HCT116 (cell line): Measurements from ENCODE around the gene VCAM1. TPM values are rescaled to one million over a fixed set of nuclear protein-coding genes. Genes with fewer than 3 reads are reported as not detected.

Source experiments
- ATAC-seq: fragments of 200-7000 bp; cut with Tn5 transposase; 2 replicates; pipeline ENCODE4 v1.9.1; 2020; ENCODE audit warnings: mild to moderate bottlenecking, moderate library complexity
- BruUV-seq: library from RNA; stranded (reverse); fragments of 400-500 nt; replicated peaks from 2 replicates; lab custom pipeline; 2021; lab: Mats Ljungman, UMichigan
- CTCF ChIA-PET: fragments of 300-600 bp; sonication (Branson Sonifier 250); formaldehyde crosslinking; loops from one replicate; lab custom pipeline; 2021; ENCODE audit warnings: antibody characterized with exemption; lab: Charles Lee
- POLR2A ChIA-PET: fragments of 300-600, 350-600 bp; sonication (Branson Sonifier 250); formaldehyde crosslinking; loops from one replicate; lab custom pipeline; 2021; ENCODE audit warnings: antibody characterized with exemption; lab: Charles Lee
- RAD21 ChIA-PET, 2 experiments: fragments of 300-600 bp; sonication (Branson Sonifier 250); formaldehyde crosslinking; loops; one replicate each; lab custom pipeline; 2023; ENCODE audit warnings: low total read pairs in 2 of 2; ENCODE audit not compliant: uncharacterized antibody in 2 of 2, unreplicated experiment in 2 of 2, low non-redundant PET in 1 of 2; lab: Charles Lee
- DNase-seq: peaks from one replicate; pipeline ENCODE4 v3.0.0-alpha.2; 2010; ENCODE audit warnings: low read depth, low spot score
- H2AFZ ChIP-seq: fragments of 200-600 bp; shearing (Covaris generic), sonication (generic); 2 replicates; pipeline ENCODE4 v1.6.1; 2017; ENCODE audit warnings: low read depth, mixed run types, mixed read lengths, antibody characterized with exemption, low read length; ENCODE audit not compliant: poor library complexity, severe bottlenecking
- H3K27ac ChIP-seq: 2 replicates; pipeline ENCODE4 v1.5.1; 2012; ENCODE audit warnings: low read depth, low read length
- H3K27me3 ChIP-seq: fragments of 200-600 bp; sonication (generic); 2 replicates; pipeline ENCODE4 v1.6.1; 2016; ENCODE audit warnings: mixed run types, low read length, mixed read lengths; ENCODE audit not compliant: insufficient read depth
- H3K36me3 ChIP-seq, 2 experiments: fragments of 200-500 bp in 1 of 2; fragments of 200-600 bp in 1 of 2; sonication (Bioruptor generic) in 1 of 2; sonication (generic) in 1 of 2; 2 replicates each; pipeline versions ENCODE4 v1.5.1 to v1.6.1; 2014 to 2016; ENCODE audit warnings: low read length in 2 of 2, inconsistent platforms in 1 of 2, mixed read lengths in 1 of 2, mixed run types in 1 of 2; ENCODE audit not compliant: insufficient read depth in 2 of 2, control insufficient read depth in 1 of 2
- H3K4me1 ChIP-seq, 2 experiments: fragments of 200-600 bp in 1 of 2; sonication (generic) in 1 of 2; 2 replicates each; pipeline versions ENCODE4 v1.5.1 to v1.6.1; 2012 to 2017; ENCODE audit warnings: low read length in 2 of 2, inconsistent platforms in 1 of 2, mild to moderate bottlenecking in 1 of 2, mixed read lengths in 1 of 2, mixed run types in 1 of 2, moderate library complexity in 1 of 2; ENCODE audit not compliant: insufficient read depth in 2 of 2, control insufficient read depth in 1 of 2
- H3K4me2 ChIP-seq: fragments of 200-600 bp; sonication (generic); 2 replicates; pipeline ENCODE4 v1.6.1; 2017; ENCODE audit warnings: mixed run types, low read length, mixed read lengths
- H3K4me3 ChIP-seq, 2 experiments: fragments of 200-600 bp in 1 of 2; sonication (generic) in 1 of 2; replicated peaks in 1 of 2; 2 replicates each; pipeline ENCODE4 v1.5.1; 2011 to 2016; ENCODE audit warnings: low read length in 2 of 2, control low read depth in 1 of 2, low read depth in 1 of 2, mild to moderate bottlenecking in 1 of 2, mixed read lengths in 1 of 2, mixed run types in 1 of 2
- H3K79me2 ChIP-seq: fragments of 200-600 bp; sonication (generic); 2 replicates; pipeline ENCODE4 v1.6.1; 2017; ENCODE audit warnings: mild to moderate bottlenecking, mixed run types, low read length, moderate library complexity, mixed read lengths; ENCODE audit not compliant: insufficient read depth
- H3K9ac ChIP-seq: fragments of 200-600 bp; sonication (generic); 2 replicates; pipeline ENCODE4 v1.6.1; 2016; ENCODE audit warnings: low read length, mixed read lengths
- H3K9me2 ChIP-seq: fragments of 200-600 bp; sonication (generic), shearing (Covaris generic); 2 replicates; pipeline ENCODE4 v1.6.1; 2017; ENCODE audit warnings: mixed run types, mild to moderate bottlenecking, moderate library complexity; ENCODE audit not compliant: insufficient read depth
- H3K9me3 ChIP-seq, 2 experiments: fragments of 200-500 bp in 1 of 2; fragments of 200-600 bp in 1 of 2; sonication (Bioruptor generic) in 1 of 2; sonication (generic) in 1 of 2; 2 replicates each; pipeline ENCODE4 v1.6.1; 2014 to 2017; ENCODE audit warnings: low read length in 2 of 2, mixed read lengths in 2 of 2, inconsistent platforms in 1 of 2, low read depth in 1 of 2, mild to moderate bottlenecking in 1 of 2, mixed run types in 1 of 2, moderate library complexity in 1 of 2; ENCODE audit not compliant: control insufficient read depth in 1 of 2, insufficient read depth in 1 of 2
- H4K20me1 ChIP-seq: fragments of 200-600 bp; sonication (generic), shearing (Covaris generic); 2 replicates; pipeline ENCODE4 v1.6.1; 2017; ENCODE audit warnings: mixed run types, mild to moderate bottlenecking, moderate library complexity; ENCODE audit not compliant: insufficient read depth
- CBX3 ChIP-seq: IDR thresholded peaks from 2 replicates; pipeline ENCODE4 v1.6.1; 2012; ENCODE audit warnings: low read depth
- EGR1 ChIP-seq: IDR thresholded peaks from 2 replicates; pipeline ENCODE4 v1.6.1; 2012; ENCODE audit warnings: low read depth
- ELF1 ChIP-seq: IDR thresholded peaks from 2 replicates; pipeline ENCODE4 v1.6.1; 2012; ENCODE audit warnings: low read depth, borderline replicate concordance
- EZH2 ChIP-seq: fragments of 200-600 bp; sonication (generic); IDR thresholded peaks from 2 replicates; pipeline ENCODE4 v1.6.1; 2017; ENCODE audit warnings: antibody characterized with exemption, mixed run types
- JUND ChIP-seq: IDR thresholded peaks from 2 replicates; pipeline ENCODE4 v1.6.1; 2012
- POLR2A ChIP-seq: IDR thresholded peaks from 2 replicates; pipeline ENCODE4 v1.7.0; 2011; ENCODE audit warnings: borderline replicate concordance; ENCODE audit not compliant: insufficient read depth, insufficient read length; ENCODE audit errors: extremely low read depth
- POLR2AphosphoS5 ChIP-seq: IDR thresholded peaks from 2 replicates; pipeline ENCODE4 v1.6.1; 2011; ENCODE audit warnings: mild to moderate bottlenecking, low read depth, low read length, moderate library complexity
- RAD21 ChIP-seq: IDR thresholded peaks from 2 replicates; pipeline ENCODE4 v1.6.1; 2012; ENCODE audit warnings: low read depth, mild to moderate bottlenecking
- SIN3A ChIP-seq: IDR thresholded peaks from 2 replicates; pipeline ENCODE4 v1.6.1; 2012; ENCODE audit warnings: low read depth
- SP1 ChIP-seq: IDR thresholded peaks from 2 replicates; pipeline ENCODE4 v1.6.1; 2012; ENCODE audit warnings: low read depth
- SRF ChIP-seq: IDR thresholded peaks from 2 replicates; pipeline ENCODE4 v1.6.1; 2012; ENCODE audit warnings: low read depth
- TCF7L2 ChIP-seq: IDR thresholded peaks from 2 replicates; pipeline ENCODE4 v1.7.0; 2011; ENCODE audit warnings: borderline replicate concordance, inconsistent platforms; ENCODE audit not compliant: insufficient read depth, insufficient read length; ENCODE audit errors: extremely low read depth
- YY1 ChIP-seq: IDR thresholded peaks from 2 replicates; pipeline ENCODE4 v1.6.1; 2011; ENCODE audit warnings: low read length, low read depth, moderate library complexity, mild to moderate bottlenecking; ENCODE audit not compliant: insufficient replicate concordance; ENCODE audit errors: extremely low read depth
- ZFX ChIP-seq: fragments of 450-650 bp; IDR thresholded peaks from 2 replicates; pipeline ENCODE4 v1.6.1; 2017
- ZNF274 ChIP-seq: fragments of 200-500 bp; sonication (Bioruptor generic); IDR thresholded peaks from 2 replicates; pipeline ENCODE4 v1.6.1; 2014; ENCODE audit warnings: mild to moderate bottlenecking, low read depth, low read length, inconsistent platforms
- intact Hi-C: fragments of 100-400 bp; cut with micrococcal nuclease; formaldehyde crosslinking; loops from 2 replicates; pipeline ENCODE4 v1.10.0; 2022
- total RNA-seq: library from RNA; stranded (reverse); gene quantifications from one replicate; pipeline ENCODE4 v1.2.1, GENCODE V29; 2021; ENCODE audit not compliant: unreplicated experiment
- TF ChIP-seq, protein P1 (sequence below): IDR thresholded peaks from 2 replicates; pipeline ENCODE4 v1.6.1; 2012
- TF ChIP-seq, protein P2 (sequence below): IDR thresholded peaks from 2 replicates; pipeline ENCODE4 v1.6.1; 2012; ENCODE audit warnings: low read depth
- TF ChIP-seq, protein P3 (sequence below): IDR thresholded peaks from 2 replicates; pipeline ENCODE4 v1.6.1; 2011; ENCODE audit warnings: mild to moderate bottlenecking, low read length, moderate library complexity; ENCODE audit not compliant: insufficient replicate concordance; ENCODE audit errors: extremely low read depth
- TF ChIP-seq, protein P4 (sequence below): IDR thresholded peaks from 2 replicates; pipeline ENCODE4 v1.6.1; 2012
- TF ChIP-seq, protein P5 (sequence below), 3 experiments: fragments of 200-600 bp in 1 of 3; sonication (generic) in 1 of 3; IDR thresholded peaks in 2 of 3; conservative IDR thresholded peaks in 1 of 3; 2 replicates each; pipeline ENCODE4 v1.5.1; 2012 to 2017; ENCODE audit warnings: low read depth in 2 of 3, low read length in 2 of 3, antibody characterized with exemption in 1 of 3, borderline replicate concordance in 1 of 3, control low read depth in 1 of 3, mild to moderate bottlenecking in 1 of 3, mixed read lengths in 1 of 3, mixed run types in 1 of 3, moderate library complexity in 1 of 3; ENCODE audit not compliant: insufficient read depth in 1 of 3

VCAM1 gene
- total RNA-seq, 1 experiment from 2014 or later = 0.17 TPM

DNA sequence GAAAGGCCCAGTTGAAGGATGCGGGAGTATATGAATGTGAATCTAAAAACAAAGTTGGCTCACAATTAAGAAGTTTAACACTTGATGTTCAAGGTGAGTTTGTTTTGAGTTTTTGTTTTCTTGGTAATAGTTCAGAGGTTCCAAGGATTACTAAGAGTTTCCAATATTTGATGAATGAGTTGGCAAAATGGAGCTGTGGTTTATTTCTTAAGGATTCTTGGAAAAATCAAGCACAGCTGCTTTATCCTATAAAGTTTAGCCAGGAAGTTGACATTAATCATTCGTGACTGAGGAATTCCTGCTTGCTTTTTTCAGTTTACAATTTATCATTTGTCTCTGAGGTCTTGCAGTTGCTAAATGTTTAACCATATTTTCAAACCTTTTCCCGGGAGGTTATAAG lies 15.1 kb downstream of the VCAM1 start:
- POLR2A ChIA-PET = no interaction called here
- Histone ChIP-seq H3K9me3 (no peaks in the 10 kb centered on the region), H4K20me1 (no peaks in the 10 kb centered on the region), H3K36me3 (no peaks in the 10 kb centered on the region), H3K9me2 (no peaks in the 10 kb centered on the region), H3K4me2 (no peak overlapping the region), H3K9ac (no peak overlapping the region), H3K79me2 (no peaks in the 10 kb centered on the region), H3K4me1 (no peaks in the 10 kb centered on the region), H3K4me3 (no peak overlapping the region), H2AFZ (no peak overlapping the region), H3K27me3 (no peaks in the 10 kb centered on the region), H3K27ac (no peak overlapping the region)
- no peak for ATAC-seq
- TF ChIP-seq POLR2A (no peak), YY1 (no peak), JUND (no peak), CBX3 (no peak), EZH2 (no peak), SP1 (no peak), SIN3A (no peak), TCF7L2 (no peak), POLR2AphosphoS5 (no peak), ELF1 (no peak), SRF (no peak), EGR1 (no peak), ZFX (no peak), ZNF274 (no peak), RAD21 (no peak)
- TF ChIP-seq, protein P1, sequence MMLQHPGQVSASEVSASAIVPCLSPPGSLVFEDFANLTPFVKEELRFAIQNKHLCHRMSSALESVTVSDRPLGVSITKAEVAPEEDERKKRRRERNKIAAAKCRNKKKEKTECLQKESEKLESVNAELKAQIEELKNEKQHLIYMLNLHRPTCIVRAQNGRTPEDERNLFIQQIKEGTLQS = no peak
- TF ChIP-seq, protein P2, sequence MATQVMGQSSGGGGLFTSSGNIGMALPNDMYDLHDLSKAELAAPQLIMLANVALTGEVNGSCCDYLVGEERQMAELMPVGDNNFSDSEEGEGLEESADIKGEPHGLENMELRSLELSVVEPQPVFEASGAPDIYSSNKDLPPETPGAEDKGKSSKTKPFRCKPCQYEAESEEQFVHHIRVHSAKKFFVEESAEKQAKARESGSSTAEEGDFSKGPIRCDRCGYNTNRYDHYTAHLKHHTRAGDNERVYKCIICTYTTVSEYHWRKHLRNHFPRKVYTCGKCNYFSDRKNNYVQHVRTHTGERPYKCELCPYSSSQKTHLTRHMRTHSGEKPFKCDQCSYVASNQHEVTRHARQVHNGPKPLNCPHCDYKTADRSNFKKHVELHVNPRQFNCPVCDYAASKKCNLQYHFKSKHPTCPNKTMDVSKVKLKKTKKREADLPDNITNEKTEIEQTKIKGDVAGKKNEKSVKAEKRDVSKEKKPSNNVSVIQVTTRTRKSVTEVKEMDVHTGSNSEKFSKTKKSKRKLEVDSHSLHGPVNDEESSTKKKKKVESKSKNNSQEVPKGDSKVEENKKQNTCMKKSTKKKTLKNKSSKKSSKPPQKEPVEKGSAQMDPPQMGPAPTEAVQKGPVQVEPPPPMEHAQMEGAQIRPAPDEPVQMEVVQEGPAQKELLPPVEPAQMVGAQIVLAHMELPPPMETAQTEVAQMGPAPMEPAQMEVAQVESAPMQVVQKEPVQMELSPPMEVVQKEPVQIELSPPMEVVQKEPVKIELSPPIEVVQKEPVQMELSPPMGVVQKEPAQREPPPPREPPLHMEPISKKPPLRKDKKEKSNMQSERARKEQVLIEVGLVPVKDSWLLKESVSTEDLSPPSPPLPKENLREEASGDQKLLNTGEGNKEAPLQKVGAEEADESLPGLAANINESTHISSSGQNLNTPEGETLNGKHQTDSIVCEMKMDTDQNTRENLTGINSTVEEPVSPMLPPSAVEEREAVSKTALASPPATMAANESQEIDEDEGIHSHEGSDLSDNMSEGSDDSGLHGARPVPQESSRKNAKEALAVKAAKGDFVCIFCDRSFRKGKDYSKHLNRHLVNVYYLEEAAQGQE = no peak
- TF ChIP-seq, protein P3, sequence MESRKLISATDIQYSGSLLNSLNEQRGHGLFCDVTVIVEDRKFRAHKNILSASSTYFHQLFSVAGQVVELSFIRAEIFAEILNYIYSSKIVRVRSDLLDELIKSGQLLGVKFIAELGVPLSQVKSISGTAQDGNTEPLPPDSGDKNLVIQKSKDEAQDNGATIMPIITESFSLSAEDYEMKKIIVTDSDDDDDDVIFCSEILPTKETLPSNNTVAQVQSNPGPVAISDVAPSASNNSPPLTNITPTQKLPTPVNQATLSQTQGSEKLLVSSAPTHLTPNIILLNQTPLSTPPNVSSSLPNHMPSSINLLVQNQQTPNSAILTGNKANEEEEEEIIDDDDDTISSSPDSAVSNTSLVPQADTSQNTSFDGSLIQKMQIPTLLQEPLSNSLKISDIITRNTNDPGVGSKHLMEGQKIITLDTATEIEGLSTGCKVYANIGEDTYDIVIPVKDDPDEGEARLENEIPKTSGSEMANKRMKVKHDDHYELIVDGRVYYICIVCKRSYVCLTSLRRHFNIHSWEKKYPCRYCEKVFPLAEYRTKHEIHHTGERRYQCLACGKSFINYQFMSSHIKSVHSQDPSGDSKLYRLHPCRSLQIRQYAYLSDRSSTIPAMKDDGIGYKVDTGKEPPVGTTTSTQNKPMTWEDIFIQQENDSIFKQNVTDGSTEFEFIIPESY = no peak
- TF ChIP-seq, protein P4, sequence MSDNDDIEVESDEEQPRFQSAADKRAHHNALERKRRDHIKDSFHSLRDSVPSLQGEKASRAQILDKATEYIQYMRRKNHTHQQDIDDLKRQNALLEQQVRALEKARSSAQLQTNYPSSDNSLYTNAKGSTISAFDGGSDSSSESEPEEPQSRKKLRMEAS = no peak
- TF ChIP-seq, protein P5, sequence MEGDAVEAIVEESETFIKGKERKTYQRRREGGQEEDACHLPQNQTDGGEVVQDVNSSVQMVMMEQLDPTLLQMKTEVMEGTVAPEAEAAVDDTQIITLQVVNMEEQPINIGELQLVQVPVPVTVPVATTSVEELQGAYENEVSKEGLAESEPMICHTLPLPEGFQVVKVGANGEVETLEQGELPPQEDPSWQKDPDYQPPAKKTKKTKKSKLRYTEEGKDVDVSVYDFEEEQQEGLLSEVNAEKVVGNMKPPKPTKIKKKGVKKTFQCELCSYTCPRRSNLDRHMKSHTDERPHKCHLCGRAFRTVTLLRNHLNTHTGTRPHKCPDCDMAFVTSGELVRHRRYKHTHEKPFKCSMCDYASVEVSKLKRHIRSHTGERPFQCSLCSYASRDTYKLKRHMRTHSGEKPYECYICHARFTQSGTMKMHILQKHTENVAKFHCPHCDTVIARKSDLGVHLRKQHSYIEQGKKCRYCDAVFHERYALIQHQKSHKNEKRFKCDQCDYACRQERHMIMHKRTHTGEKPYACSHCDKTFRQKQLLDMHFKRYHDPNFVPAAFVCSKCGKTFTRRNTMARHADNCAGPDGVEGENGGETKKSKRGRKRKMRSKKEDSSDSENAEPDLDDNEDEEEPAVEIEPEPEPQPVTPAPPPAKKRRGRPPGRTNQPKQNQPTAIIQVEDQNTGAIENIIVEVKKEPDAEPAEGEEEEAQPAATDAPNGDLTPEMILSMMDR (IDR thresholded peaks at IDR 0.05 in 2 of 3, conservative IDR thresholded peaks at IDR 0.05 in 1 of 3; ENCODE audit: borderline replicate concordance in 1 of 3, insufficient read depth in 1 of 3, low read depth in 2 of 3, low read length in 2 of 3) = no peak
- no peak for DNase-seq
- BruUV-seq = no TSS peak
- CTCF ChIA-PET = no interaction called here
- RAD21 ChIA-PET = no interaction called here
- intact Hi-C loops = no loop called here
